ENCODE measurements around the gene ADGRG1. TPM values are rescaled to one million over a fixed set of nuclear protein-coding genes. Genes with fewer than 3 reads are reported as not detected.

ADGRG1 gene
- polyA plus RNA-seq, 1 of the 3 experiments (the other 2 are of a cell fraction): 7.4 TPM

DNA sequence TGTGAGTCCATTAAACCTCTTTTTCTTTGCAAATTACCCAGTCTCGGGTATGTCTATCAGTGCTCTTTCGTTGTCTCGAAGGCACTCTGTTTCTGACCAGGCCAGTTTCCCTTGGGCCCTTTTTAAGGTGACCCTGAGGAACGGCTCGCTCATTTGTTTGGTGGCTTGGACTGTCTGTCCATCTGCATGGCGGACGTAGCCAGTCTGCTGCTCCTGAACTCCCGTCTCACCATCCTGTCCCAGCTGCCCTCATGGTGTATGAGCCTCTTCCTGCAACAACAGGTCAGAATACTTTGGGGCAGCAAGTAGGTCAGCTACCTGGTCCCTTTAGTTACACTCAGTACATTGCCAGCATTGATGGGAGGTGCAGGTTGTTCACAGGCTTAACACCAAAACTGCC, 85.2 kb downstream of the ADGRG1 start:
- Histone ChIP-seq H3K36me3 (replicated peaks in 1 of 2; ENCODE audit: control insufficient read depth in 1 of 2, insufficient read depth in 2 of 2, low read length in 1 of 2) (no peaks in the 10 kb centered on the region), H3K4me2 (no peak overlapping the region), H4K20me1 (ENCODE audit: insufficient read depth) (no peaks in the 10 kb centered on the region), H3K4me3 (ENCODE audit: low read depth in 2 of 2, low read length in 1 of 2) (no peak overlapping the region), H3K79me2 (ENCODE audit: insufficient read depth) (no peaks in the 10 kb centered on the region), H3K27me3 (ENCODE audit: insufficient read depth) (peaks cover 17% of the 10 kb centered on the region), H3K9me2 (no peaks in the 10 kb centered on the region), H2AFZ (ENCODE audit: low read depth) (no peak overlapping the region), H3K4me1 (ENCODE audit: control insufficient read depth in 1 of 2, insufficient read depth in 2 of 2, low read depth in 1 of 2, low read length in 1 of 2) (no peaks in the 10 kb centered on the region; a peak in 1 of 4 replicates), H3K9ac (no peak overlapping the region), H3K9me3 (no peaks in the 10 kb centered on the region), H3K27ac (ENCODE audit: low read depth in 2 of 2, low read length in 1 of 2) (no peak overlapping the region), H3F3A (replicated peaks; ENCODE audit: insufficient read depth) (no peaks in the 10 kb centered on the region)
- CTCF ChIA-PET: interaction anchor here (0.9 kb wide), 1 partner anchor 137 kb away, joined by 5 read pairs; no protein-coding TSS in a partner anchor
- TF ChIP-seq, protein P1, sequence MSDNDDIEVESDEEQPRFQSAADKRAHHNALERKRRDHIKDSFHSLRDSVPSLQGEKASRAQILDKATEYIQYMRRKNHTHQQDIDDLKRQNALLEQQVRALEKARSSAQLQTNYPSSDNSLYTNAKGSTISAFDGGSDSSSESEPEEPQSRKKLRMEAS (IDR thresholded peaks at IDR 0.05; ENCODE audit: low read depth): no peak
- TF ChIP-seq, protein P2, sequence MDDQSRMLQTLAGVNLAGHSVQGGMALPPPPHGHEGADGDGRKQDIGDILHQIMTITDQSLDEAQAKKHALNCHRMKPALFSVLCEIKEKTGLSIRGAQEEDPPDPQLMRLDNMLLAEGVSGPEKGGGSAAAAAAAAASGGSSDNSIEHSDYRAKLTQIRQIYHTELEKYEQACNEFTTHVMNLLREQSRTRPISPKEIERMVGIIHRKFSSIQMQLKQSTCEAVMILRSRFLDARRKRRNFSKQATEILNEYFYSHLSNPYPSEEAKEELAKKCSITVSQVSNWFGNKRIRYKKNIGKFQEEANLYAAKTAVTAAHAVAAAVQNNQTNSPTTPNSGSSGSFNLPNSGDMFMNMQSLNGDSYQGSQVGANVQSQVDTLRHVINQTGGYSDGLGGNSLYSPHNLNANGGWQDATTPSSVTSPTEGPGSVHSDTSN (IDR thresholded peaks at IDR 0.05): no peak
- TF ChIP-seq GABPA (IDR thresholded peaks at IDR 0.05; ENCODE audit: low read depth) (no peak), EP300 (IDR thresholded peaks at IDR 0.05; ENCODE audit: borderline replicate concordance in 1 of 2, low read depth in 1 of 2, low read length in 1 of 2) (no peak), RFX5 (IDR thresholded peaks at IDR 0.05; ENCODE audit: low read length) (no peak), TEAD4 (IDR thresholded peaks at IDR 0.05; ENCODE audit: borderline replicate concordance, insufficient read depth) (no peak), MXI1 (IDR thresholded peaks at IDR 0.05; ENCODE audit: low read depth, low read length) (no peak), FOXJ3 (CRISPR knock-in tag; IDR thresholded peaks at IDR 0.05) (no peak), TAF1 (IDR thresholded peaks at IDR 0.05; ENCODE audit: borderline replicate concordance, low read depth, low read length) (no peak), RXRA (IDR thresholded peaks at IDR 0.05; ENCODE audit: borderline replicate concordance, low read depth) (no peak), EZH2phosphoT487 (IDR thresholded peaks at IDR 0.05; ENCODE audit: borderline replicate concordance, low read depth) (no peak), NRF1 (IDR thresholded peaks at IDR 0.05; ENCODE audit: low read depth, low read length) (no peak), CHD2 (IDR thresholded peaks at IDR 0.05; ENCODE audit: low read length, partially characterized antibody) (no peak), POLR2AphosphoS5 (IDR thresholded peaks at IDR 0.05; ENCODE audit: low read depth, low read length) (no peak), RAD21 (IDR thresholded peaks at IDR 0.05; ENCODE audit: low read length) (no peak), ELF1 (IDR thresholded peaks at IDR 0.05) (no peak)
- TF ChIP-seq, protein P3, sequence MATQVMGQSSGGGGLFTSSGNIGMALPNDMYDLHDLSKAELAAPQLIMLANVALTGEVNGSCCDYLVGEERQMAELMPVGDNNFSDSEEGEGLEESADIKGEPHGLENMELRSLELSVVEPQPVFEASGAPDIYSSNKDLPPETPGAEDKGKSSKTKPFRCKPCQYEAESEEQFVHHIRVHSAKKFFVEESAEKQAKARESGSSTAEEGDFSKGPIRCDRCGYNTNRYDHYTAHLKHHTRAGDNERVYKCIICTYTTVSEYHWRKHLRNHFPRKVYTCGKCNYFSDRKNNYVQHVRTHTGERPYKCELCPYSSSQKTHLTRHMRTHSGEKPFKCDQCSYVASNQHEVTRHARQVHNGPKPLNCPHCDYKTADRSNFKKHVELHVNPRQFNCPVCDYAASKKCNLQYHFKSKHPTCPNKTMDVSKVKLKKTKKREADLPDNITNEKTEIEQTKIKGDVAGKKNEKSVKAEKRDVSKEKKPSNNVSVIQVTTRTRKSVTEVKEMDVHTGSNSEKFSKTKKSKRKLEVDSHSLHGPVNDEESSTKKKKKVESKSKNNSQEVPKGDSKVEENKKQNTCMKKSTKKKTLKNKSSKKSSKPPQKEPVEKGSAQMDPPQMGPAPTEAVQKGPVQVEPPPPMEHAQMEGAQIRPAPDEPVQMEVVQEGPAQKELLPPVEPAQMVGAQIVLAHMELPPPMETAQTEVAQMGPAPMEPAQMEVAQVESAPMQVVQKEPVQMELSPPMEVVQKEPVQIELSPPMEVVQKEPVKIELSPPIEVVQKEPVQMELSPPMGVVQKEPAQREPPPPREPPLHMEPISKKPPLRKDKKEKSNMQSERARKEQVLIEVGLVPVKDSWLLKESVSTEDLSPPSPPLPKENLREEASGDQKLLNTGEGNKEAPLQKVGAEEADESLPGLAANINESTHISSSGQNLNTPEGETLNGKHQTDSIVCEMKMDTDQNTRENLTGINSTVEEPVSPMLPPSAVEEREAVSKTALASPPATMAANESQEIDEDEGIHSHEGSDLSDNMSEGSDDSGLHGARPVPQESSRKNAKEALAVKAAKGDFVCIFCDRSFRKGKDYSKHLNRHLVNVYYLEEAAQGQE (IDR thresholded peaks at IDR 0.05; ENCODE audit: low read depth, low read length): no peak
- TF ChIP-seq, protein P4, sequence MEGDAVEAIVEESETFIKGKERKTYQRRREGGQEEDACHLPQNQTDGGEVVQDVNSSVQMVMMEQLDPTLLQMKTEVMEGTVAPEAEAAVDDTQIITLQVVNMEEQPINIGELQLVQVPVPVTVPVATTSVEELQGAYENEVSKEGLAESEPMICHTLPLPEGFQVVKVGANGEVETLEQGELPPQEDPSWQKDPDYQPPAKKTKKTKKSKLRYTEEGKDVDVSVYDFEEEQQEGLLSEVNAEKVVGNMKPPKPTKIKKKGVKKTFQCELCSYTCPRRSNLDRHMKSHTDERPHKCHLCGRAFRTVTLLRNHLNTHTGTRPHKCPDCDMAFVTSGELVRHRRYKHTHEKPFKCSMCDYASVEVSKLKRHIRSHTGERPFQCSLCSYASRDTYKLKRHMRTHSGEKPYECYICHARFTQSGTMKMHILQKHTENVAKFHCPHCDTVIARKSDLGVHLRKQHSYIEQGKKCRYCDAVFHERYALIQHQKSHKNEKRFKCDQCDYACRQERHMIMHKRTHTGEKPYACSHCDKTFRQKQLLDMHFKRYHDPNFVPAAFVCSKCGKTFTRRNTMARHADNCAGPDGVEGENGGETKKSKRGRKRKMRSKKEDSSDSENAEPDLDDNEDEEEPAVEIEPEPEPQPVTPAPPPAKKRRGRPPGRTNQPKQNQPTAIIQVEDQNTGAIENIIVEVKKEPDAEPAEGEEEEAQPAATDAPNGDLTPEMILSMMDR (IDR thresholded peaks at IDR 0.05): no peak
- TF ChIP-seq, protein P5, sequence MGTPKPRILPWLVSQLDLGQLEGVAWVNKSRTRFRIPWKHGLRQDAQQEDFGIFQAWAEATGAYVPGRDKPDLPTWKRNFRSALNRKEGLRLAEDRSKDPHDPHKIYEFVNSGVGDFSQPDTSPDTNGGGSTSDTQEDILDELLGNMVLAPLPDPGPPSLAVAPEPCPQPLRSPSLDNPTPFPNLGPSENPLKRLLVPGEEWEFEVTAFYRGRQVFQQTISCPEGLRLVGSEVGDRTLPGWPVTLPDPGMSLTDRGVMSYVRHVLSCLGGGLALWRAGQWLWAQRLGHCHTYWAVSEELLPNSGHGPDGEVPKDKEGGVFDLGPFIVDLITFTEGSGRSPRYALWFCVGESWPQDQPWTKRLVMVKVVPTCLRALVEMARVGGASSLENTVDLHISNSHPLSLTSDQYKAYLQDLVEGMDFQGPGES (IDR thresholded peaks at IDR 0.05; ENCODE audit: low read depth, low read length): no peak
- TF ChIP-seq, protein P6, sequence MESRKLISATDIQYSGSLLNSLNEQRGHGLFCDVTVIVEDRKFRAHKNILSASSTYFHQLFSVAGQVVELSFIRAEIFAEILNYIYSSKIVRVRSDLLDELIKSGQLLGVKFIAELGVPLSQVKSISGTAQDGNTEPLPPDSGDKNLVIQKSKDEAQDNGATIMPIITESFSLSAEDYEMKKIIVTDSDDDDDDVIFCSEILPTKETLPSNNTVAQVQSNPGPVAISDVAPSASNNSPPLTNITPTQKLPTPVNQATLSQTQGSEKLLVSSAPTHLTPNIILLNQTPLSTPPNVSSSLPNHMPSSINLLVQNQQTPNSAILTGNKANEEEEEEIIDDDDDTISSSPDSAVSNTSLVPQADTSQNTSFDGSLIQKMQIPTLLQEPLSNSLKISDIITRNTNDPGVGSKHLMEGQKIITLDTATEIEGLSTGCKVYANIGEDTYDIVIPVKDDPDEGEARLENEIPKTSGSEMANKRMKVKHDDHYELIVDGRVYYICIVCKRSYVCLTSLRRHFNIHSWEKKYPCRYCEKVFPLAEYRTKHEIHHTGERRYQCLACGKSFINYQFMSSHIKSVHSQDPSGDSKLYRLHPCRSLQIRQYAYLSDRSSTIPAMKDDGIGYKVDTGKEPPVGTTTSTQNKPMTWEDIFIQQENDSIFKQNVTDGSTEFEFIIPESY (IDR thresholded peaks at IDR 0.05; ENCODE audit: borderline replicate concordance, low read depth): no peak
- 82% methylated on average over 8 of the region's 8 CpGs for WGBS (ENCODE audit: low lambda C conversion rate)
- POLR2A ChIA-PET: no interaction called here
- DNase-seq: no peak
